Astrocyte (in vitro differentiated cells and primary cell): ENCODE results near the gene PRKCG.

Source experiments
- CTCF ChIP-seq: IDR thresholded peaks from 2 replicates; pipeline ENCODE4 v1.5.1; 2011; ENCODE audit warnings: low read depth, mild to moderate bottlenecking, inconsistent platforms, low read length, moderate library complexity; ENCODE audit not compliant: insufficient read depth
- EZH2 ChIP-seq: IDR thresholded peaks from 2 replicates; pipeline ENCODE4 v1.6.1; 2012; ENCODE audit warnings: mild to moderate bottlenecking, low read length, inconsistent platforms; ENCODE audit not compliant: insufficient read depth

- TF ChIP-seq CTCF (no peak), EZH2 (no peak)
Measured at GRCh38 chr19:53883741-53884140, 1.7 kb downstream of the PRKCG start.
